Endometrial microvascular endothelial cells (primary cell): Measurements from ENCODE around the gene SOX6. TPM values are rescaled to one million over a fixed set of nuclear protein-coding genes. Genes with fewer than 3 reads are reported as not detected.

Experiments used
- in situ Hi-C: cut with HindIII; loops from 2 replicates; pipeline ENCODE4 v1.10.0; 2017; ENCODE audit warnings: low sequenced_read_pairs, low pct_unique_long_range_greater_than_20kb; ENCODE audit errors: inconsistent ontology term
- total RNA-seq: library from RNA; depleted of rRNA; stranded (reverse); fragments of >200 nt; gene quantifications from one replicate; pipeline ENCODE4 v1.2.3, GENCODE V29; 2015; ENCODE audit errors: inconsistent ontology term

The SOX6 gene
- total RNA-seq, 1 donor from 2014 or later: not detected

DNA sequence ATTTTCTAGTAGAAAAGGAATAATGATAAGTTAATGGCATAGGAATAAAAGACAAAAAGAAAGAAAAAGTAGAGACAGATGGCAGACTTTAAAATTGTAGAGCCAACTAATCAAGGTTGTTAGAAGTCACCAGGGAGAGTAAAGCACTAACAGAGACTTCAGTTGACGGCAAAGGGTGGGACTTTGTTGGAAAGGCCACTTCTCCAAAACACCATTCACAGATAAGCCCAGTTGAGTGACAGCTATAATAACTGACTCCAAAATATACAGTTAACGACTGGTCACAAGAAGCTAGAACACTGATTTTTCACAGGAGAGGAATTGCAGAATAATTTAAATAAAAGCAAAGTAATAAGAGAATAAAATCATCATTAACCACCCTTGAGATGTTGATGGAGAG, 16.0 kb upstream of the SOX6 start:
- in situ Hi-C loops: no loop called here

DNA sequence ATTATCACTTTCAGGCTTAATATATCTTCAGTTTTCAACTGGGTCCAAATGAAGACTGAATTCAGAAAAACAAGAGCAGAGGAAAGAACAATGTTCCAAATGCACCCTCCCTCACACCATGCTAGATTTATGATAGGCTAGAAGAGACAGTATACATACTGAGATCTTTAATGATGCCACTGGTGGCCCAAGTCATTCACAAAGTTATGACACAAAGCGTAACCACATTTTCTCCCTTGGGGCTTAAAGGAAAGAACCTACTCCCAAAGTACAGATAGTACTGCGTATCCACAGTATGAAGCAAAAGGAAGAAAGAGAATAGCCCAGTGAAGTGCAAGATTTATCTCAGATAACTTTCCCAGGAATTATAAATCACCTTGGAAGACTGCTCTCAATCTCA, 10.9 kb upstream of the SOX6 start:
- in situ Hi-C loops: no loop called here

DNA sequence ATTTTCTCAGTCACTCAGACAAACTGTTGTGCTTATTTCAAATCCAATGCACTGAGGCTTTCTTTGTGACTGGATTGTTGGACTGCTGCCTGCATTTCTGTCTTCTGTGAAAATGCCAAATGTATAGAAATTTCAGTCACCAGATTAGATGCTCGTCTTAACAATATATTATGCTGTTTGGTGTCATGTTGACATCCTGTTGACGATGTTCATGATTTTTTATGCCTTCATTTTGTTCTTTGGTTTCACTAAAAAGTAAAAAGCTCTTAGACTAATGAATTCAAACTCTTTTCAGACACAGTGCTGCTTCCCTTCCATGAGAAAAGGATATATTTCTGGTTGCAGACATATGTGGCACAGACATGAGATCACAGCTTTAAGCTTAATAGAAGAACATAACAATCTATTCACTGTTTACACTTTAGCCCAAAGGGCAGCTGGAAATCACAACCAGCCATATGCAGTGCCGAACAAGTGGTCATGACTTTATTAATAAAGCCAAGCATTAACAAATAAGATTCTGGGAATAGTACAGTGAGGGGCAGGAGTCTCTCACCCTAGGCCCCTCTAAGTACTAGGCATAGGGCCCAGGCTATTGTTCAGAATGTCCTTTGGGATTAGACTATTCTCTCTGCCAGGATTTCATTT, 9.4 kb upstream of the SOX6 start:
- in situ Hi-C loops: no loop called here

DNA sequence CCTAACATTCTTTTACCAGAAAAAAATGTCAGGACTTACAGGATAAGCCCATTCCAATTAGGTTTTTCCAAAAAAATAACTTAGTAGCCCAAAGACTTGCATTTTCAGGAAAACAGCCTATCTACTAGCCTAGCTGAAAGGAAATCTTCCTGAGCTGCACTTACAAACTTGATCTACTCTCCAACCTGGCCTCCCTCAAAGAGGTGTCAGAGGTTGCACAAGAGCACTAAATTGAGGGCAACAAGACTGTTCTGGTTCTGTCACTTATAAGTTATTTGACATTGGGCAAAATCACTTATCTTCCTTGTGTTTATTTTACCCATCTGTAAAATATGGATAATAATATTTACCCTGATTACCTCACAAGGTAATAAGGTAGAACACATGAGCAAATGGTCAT, 7.9 kb upstream of the SOX6 start:
- in situ Hi-C loops: no loop called here

DNA sequence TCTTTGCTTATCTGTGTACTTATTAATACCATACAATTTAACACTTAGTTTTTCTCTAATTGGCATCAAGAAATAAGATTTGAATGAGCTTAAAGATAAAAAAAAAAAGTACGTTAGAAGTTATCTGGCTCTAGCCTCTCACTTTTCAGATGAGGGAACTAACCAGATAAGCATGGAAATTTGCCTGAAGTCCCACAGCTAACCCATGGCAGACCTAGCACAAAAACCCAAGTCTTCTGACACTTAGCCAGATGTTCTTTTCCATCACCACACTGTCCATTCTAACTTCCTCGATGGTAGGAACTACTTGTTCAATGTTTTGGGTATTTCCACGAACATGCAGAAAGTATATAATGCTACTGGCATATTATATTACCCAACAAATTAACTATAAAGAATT, 7.4 kb upstream of the SOX6 start:
- in situ Hi-C loops: no loop called here

DNA sequence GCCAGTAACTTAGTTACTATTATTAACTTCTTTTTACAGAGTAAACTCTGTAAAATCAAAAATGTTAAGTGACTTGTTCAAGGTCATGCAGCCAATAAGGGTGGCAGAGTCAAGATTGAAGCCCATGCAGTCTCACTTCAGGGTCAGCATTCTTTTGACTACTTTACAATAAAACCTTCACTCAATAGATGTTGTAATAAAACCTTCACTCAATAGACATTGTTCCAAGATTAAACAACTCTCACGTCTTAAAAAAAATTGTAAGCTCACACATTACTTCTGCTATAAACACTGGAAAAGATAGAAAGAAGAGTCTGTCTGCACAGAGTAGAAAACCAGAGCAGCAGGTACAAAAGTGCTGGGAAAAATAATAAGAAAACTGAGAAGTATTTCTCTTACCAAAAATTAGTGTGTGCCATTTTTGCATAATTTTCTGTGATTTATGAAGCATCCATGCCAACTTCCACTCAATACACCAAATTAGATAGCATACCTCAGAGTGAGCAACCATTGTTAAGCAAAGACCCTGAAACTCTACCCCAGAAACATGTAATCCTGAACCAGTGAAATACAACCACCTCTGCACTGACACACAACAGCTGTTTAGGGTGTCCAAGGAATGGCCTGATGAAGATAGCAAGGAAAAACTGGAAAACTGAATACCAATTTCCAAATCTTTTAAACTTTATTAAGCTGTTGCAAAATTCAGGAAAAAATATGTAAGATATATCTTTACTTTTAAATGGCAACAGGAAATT, 4.9 kb upstream of the SOX6 start:
- in situ Hi-C loops: no loop called here

DNA sequence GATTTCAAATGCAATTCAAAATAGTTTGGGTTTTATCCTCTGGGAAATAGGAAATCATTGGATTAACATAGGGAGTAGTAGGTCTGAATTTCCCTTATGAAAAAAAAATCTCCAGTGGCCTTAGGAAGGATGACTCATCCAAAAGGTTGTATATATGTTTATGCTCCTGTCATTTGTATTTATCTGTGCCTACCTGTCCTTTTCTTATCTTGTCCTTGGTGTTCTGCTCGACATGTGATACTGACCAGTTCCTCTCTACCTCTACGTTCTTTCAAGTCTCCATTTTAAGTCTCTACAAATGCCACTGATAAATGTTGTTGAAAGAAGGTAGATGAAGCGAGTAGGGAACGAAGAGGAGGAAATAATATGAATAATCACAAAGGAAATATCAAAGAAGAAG, 3.0 kb upstream of the SOX6 start:
- in situ Hi-C loops: no loop called here

DNA sequence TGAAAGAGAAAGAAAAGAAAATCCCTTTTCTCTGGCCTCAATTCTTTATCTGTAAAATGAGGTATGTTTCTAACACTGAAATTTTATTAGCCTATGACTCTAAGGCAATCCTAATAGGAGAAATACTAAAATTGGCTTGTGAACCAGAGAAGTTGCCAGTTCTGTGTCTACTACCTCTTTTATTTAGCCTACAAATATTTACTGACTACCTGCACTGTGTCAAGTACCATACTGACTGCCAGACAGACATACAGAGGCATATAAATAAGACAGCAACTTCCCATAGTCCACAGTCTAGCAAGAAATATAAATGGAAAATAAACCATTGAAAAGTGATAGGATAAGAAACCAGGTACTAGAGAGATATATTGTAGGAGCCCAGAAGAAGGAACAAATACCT, 2.4 kb upstream of the SOX6 start:
- in situ Hi-C loops: no loop called here

DNA sequence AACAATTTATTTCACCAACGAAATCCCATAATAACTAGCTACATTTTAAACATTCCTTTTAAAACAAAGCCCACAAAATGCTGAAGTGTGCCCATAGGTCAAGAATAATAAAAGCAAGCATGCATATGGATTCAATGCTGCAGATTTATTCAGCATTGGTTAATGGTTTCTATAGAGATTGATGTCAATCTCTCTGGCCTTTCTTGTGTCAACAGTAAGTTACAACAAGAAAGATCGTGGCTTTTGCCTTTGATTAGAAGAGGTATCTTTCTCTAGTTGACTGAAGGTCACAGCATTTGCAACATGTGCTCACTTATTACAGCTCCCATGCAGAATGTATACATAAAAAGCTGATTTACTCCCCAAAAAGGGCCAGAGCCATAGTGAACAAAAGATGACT, 1.4 kb upstream of the SOX6 start:
- in situ Hi-C loops: no loop called here

DNA sequence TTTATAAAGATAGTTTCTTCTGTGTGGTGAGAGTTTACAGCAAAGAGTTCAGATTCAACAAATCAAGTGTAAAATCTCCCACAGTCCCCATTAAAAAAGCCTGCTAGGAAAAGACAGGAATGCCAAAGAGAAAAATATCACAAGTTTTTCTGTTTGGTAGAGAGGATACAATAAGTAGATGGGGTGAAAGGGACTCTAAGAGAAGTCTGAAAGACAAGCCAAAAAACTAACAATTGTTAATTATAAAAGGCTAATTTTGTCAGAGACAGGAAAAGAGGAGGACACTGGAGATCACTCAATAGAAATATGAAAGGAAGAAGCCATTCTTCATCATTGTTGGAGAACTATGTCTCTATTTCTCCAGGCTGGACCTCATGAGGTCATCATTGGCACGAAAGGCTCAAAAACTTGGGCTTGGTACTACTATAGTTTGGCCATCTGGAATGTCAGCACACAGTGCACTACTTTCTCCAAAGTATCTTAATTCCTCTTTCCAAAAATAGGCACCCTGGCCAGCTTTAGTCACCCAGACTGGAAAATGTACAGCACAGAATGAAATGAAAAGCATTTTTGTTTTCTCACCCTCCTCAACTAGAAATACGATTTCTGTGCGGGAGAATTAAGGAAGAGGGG, 531 bp upstream of the SOX6 start:
- in situ Hi-C loops: no loop called here

DNA sequence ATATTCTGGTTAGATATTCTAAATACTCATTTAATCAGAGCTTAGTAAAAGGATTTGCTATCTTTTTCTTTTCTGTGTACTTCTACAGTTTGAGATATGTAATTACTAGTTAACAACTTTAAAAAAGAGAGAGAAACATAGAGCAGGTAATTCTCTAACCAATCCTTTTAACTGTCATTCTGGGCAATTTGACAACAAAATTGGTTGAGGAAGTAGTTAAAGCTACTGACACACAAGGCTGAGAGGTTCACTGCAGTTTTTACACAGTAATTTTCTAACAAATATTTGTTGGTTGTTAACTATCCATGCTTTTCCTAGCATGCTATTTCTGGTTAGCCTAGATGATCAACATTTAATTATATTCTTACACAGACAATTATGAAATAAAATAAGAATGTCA, 3.6 kb downstream of the SOX6 start:
- in situ Hi-C loops: no loop called here

DNA sequence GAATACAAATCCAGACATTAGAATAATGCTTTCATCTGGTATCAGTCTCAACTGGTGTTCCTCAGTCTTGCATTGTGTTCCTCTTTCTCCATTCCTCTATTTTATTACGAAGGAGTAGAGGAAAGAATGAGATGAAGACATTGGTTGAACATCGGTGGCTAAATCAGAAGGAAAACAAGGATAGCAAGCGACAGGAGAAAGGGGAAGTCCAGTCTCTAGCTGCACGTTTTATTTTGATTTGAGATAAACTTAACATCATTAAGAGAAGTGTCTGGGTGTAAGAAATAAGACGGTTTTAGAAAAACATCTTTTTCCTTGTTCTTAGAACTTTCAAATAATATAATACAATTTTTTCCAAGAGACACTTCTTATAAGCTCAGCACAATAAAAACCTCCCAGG, 6.2 kb downstream of the SOX6 start:
- in situ Hi-C loops: no loop called here

DNA sequence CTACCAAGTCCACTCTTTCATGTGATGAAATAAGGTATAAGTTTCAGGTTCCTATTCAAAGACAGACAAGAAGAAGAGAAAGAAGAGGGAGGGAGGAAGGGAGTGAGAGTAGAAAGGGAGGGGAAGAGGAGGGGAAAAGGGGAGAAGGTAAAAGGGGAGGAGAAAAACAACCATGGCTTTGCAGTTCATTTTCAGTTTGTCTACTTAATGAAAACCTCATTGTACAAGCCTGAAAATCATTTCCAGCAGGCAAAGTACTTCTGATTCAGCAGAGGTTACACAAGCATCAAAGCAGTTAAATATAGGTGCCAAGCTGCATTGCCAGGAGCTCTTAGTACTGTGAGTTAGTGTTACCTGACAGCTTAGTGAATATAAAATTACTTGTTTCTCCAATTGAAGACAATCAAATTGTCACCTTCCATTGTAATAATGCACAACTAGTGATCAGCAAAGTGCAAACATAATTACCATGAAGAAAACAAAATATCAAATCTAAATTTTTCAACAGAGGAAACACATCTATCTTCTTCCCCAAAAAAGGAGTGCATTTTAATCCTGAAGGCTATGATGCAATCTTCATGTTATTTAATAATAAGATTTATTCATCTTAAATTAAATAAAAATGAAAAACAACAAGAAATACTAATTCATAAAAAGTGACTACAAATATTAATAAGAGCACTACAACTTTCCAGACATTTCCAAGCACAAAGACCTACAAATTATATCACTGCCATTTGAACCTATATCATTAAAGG, 8.2 kb downstream of the SOX6 start:
- in situ Hi-C loops: no loop called here

DNA sequence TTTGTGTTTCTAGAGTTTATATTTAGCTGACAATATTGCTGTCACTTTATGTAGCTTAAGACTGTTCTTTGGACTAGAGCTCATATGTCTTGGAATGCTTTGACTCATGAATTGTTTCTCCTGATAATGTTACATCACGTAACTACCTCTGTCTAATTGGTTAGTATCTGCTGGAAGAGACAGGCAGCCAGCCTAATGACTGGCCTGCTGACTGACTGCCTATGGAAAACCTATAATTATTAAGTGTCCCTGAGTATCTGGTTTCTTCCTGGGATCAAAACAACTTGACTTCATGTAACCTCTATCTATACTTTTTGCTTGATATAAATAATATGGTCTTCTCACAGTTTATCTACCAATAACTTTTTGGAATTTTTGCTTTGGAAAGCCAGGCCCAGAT, 9.4 kb downstream of the SOX6 start:
- in situ Hi-C loops: no loop called here

DNA sequence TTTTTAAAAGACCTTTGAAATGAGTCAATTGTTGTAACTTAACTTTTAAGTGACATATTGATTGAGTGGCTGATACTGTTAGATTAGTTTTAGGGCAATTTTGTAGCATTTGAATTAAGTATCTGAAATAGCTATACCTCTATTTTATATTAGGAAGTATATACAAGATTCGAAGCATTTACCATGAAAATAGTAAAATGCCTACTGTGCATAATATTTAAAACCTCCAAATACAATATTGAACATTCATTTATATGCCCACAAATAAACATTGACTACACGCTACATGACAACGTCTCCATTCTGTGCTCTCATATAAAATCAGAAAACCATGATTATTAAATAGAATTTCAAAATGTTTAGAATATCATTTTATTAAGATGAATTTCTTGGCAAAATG, 14.5 kb downstream of the SOX6 start:
- in situ Hi-C loops: no loop called here

DNA sequence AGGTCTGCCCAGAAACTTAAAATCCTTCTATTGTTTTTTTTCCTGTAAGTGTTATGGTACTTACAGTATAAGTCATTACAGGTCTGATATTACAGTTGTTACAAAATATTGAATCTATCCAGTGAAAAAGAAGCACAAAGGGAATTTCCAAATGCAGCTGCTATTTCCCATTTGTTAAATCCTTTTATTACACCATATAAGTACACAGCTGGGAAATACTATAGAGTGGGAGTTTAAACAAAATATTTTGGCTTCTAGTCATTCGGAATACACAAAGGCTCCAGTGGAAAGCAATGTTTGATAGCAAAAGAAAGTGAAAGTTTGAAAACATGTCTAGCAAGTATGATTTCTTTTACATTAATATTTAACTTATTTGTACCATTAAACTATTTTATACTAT, 18.0 kb downstream of the SOX6 start:
- in situ Hi-C loops: no loop called here

DNA sequence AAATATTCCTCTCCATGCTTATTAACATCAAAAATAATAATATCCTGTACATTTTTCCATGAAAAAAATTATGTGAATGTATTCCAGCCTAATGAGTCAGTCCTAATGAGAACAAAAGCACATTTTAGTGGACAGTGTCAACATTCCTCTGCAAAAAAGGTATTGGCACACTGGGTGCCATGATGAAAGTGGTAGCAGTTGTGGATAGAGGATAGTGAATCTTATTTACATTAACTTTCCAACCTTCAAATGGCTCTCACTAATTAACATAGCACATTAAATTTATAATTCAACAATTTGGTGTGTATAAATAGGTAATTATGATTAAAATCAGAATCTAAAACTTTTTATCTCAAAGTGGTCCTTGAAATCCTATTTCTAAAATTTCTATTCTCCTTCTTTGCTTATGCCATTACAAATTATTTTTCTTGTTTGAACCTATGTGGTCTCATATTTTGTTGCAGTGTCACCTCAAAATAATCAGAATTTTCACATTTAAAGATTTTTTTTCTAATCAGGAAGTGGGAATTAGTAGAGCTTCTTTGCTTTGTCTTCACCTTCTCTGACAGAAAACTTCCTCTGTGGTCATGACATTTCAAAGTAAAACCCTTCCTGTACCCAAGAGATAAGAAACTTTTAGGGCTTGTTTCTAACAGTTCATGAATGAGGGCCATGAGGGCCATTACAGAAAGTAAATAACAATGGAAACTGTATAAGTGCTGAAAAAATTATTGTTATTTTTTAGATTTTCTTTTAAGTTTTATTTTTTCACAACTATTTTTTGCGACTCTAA, 18.7 kb downstream of the SOX6 start:
- in situ Hi-C loops: no loop called here

DNA sequence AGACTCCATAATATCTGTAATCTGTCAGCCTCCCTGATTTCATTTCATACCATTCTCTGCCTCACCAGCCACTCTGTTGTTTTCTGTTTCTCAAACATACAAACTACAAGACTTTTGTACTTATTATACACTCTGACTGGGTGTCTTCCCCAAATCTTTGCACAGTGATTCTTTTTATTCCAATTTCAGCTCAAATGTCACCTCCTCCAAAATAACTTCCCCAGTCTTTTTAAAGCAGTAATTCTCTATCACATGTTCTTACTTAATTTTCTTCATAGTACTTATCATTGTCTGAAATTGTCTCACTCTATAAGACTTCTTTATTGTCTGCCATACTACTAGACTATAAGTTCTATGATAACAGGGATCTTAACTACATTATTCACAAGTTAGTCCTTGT, 19.6 kb downstream of the SOX6 start:
- in situ Hi-C loops: no loop called here

DNA sequence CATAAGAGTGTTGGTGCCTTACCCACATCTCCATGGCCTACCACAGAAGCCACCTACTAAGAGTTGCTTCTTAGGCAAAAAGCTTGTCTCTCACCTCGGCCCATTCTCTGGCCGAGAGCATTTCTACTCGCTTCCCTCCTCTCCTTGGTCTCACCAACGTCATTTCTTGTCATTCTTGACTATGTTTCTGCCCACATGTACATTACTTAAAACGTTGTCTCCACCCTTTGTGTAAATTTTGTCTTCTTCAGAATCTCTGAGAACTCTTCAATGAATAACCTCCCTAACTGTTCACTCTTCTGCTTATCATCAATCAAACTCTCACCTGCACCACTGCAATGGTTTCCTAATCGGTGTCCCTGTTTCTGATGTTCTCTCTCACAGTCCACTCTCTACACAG, 20.1 kb downstream of the SOX6 start:
- in situ Hi-C loops: no loop called here
